HUES6 (cell line): ENCODE measurements around the gene CTXN1.

Experiments
- H3K27ac ChIP-seq: 2 replicates; pipeline ENCODE4 v1.7.0; 2013; ENCODE audit warnings: low read depth, mild to moderate bottlenecking, low read length, inconsistent platforms
- H3K27me3 ChIP-seq: 2 replicates; pipeline ENCODE4 v1.6.1; 2013; ENCODE audit warnings: low read length; ENCODE audit not compliant: control insufficient read depth, insufficient read depth
- H3K36me3 ChIP-seq: 2 replicates; pipeline ENCODE4 v1.6.1; 2013; ENCODE audit warnings: low read length; ENCODE audit not compliant: control insufficient read depth, insufficient read depth
- H3K4me1 ChIP-seq: 2 replicates; pipeline ENCODE4 v1.6.1; 2013; ENCODE audit warnings: low read length; ENCODE audit not compliant: control insufficient read depth, insufficient read depth
- H3K4me3 ChIP-seq: 2 replicates; pipeline ENCODE4 v1.5.1; 2013; ENCODE audit warnings: low read depth, low read length
- H3K9ac ChIP-seq: one replicate; pipeline ENCODE4 v1.6.1; 2013; ENCODE audit warnings: mild to moderate bottlenecking, low read length
- H3K9me3 ChIP-seq: 2 replicates; pipeline ENCODE4 v1.6.1; 2013; ENCODE audit warnings: low read depth, low read length; ENCODE audit not compliant: control insufficient read depth, insufficient read depth

CTXN1 gene

GRCh38 chr19:7917267-7918061 is 8.5 kb downstream of the CTXN1 start:
- H3K27ac ChIP-seq = no peak overlapping the region
- peaks cover 48% of the 10 kb centered on the region for H3K27me3 ChIP-seq
- peak overlapping the region; percentile 12 for H3K9ac ChIP-seq
- H3K36me3 ChIP-seq = peaks cover 8% of the 10 kb centered on the region
- peaks cover 16% of the 10 kb centered on the region; the same call in 1 of the 2 replicates for H3K4me1 ChIP-seq
- H3K4me3 ChIP-seq = peak overlapping the region; percentile 65
- no peaks in the 10 kb centered on the region for H3K9me3 ChIP-seq

DNA sequence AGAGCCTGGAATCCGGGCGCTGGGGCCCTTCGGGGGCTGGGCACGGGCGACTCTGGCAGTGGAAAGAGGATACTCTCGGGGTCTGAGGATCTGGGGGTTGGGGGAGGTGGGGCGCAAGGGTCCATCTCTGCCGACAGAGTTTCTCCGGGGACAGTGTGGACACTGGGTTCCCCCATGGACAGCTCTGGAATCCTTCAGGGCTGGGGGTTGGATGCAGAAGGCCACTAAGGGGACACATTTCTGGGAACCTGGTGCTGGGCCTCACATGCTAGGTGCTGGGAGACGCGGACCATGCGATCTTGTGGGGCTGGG is 9.0 kb downstream of the CTXN1 start:
- no peak overlapping the region for H3K27ac ChIP-seq
- peaks cover 48% of the 10 kb centered on the region for H3K27me3 ChIP-seq
- no peaks in the 10 kb centered on the region for H3K9me3 ChIP-seq
- peak overlapping the region; percentile 65 for H3K4me3 ChIP-seq
- H3K36me3 ChIP-seq = peaks cover 8% of the 10 kb centered on the region
- H3K4me1 ChIP-seq = peaks cover 16% of the 10 kb centered on the region; the same call in 1 of the 2 replicates
- no peak overlapping the region for H3K9ac ChIP-seq

DNA sequence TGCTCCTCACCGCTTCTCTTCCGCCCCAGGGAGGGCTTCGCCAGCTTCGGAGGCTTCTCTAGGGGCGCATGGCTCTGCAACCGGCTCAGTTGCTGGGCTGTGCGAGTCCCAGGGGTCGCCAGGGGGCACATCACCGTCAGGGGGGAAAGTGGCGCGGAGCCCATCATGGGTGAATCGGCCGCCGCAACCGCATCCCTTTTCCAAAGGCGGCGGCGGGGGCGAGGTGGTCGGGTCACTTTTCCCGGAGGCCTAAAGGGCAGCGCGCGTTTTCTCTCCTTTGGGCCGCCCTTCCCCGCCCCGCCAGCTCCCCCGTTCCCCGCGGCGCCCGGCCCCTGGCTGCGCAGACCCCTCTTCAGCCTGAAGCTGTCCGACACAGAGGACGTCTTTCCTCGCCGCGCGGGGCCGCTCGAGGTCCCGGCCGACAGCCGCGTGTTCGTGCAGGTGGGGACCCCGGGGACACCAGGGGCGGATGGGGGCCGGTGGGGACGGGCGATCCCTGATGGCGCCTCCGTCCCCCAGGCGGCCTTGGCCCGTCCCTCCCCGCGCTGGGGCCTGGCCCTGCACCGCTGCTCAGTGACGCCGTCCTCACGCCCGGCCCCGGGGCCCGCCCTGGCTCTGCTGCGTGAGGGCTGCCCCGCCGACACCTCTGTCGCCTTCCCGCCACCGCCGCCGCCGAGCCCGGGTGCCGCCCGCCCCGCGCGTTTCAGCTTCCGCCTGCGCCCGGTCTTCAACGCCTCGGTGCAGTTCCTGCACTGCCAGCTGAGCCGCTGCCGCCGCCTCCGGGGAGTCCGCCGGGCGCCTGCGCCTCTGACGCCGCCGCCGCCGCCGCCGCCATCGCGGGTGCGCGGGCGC is 9.6 kb downstream of the CTXN1 start:
- no peak overlapping the region for H3K9ac ChIP-seq
- no peak overlapping the region for H3K27ac ChIP-seq
- peaks cover 12% of the 10 kb centered on the region for H3K36me3 ChIP-seq
- H3K9me3 ChIP-seq = no peaks in the 10 kb centered on the region
- peak overlapping the region; percentile 65 for H3K4me3 ChIP-seq
- H3K4me1 ChIP-seq = peaks cover 15% of the 10 kb centered on the region; the same call in 1 of the 2 replicates
- peaks cover 48% of the 10 kb centered on the region for H3K27me3 ChIP-seq

- Histone ChIP-seq H3K27ac (no peak overlapping the region), H3K27me3 (peaks cover 48% of the 10 kb centered on the region), H3K36me3 (peaks cover 20% of the 10 kb centered on the region), H3K4me1 (peaks cover 10% of the 10 kb centered on the region; the same call in 1 of the 2 replicates), H3K9ac (no peak overlapping the region), H3K4me3 (peak overlapping the region; percentile 65), H3K9me3 (no peaks in the 10 kb centered on the region)
Measured at GRCh38 chr19:7915250-7916102, 10.5 kb downstream of the CTXN1 start.

GRCh38 chr19:7914598-7915045 is 11.3 kb downstream of the CTXN1 start, which contains the start of gene TGFBR3L:
Gene TGFBR3L, plus strand, starts transcription at chr19:7914830.
- Histone ChIP-seq H3K36me3 (peaks cover 27% of the 10 kb centered on the region), H3K27me3 (peaks cover 48% of the 10 kb centered on the region), H3K9me3 (no peaks in the 10 kb centered on the region), H3K27ac (no peak within 1 kb of the TSS), H3K4me1 (peaks cover 7% of the 10 kb centered on the region; the same call in 1 of the 2 replicates), H3K4me3 (peak within 1 kb of the TSS; percentile 65; the same call in 1 of the 2 replicates), H3K9ac (no peak within 1 kb of the TSS)

DNA sequence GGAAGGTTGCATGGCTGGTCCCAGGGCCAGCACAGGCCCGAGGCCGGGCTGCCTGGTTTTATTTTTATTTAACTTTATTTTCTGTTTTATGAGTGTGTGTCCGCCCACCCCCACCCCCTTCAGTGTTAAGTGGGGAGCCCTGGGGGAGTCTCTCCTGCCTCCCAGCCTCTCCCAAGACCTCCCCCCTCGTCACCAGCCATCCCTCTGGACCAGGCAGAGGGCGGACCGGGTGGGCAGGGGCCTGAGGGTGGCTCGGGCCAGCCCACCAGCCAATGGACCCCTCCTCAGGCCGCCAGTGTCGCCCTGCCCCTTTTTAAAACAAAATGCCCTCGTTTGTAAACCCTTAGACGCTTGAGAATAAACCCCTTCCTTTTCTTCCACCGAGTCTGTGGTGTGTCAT is 11.8 kb downstream of the CTXN1 start:
- Histone ChIP-seq H3K9ac (no peak overlapping the region), H3K36me3 (peaks cover 31% of the 10 kb centered on the region), H3K9me3 (no peaks in the 10 kb centered on the region), H3K4me1 (peaks cover 6% of the 10 kb centered on the region; the same call in 1 of the 2 replicates), H3K27me3 (peaks cover 47% of the 10 kb centered on the region), H3K27ac (no peak overlapping the region), H3K4me3 (no peak overlapping the region)

DNA sequence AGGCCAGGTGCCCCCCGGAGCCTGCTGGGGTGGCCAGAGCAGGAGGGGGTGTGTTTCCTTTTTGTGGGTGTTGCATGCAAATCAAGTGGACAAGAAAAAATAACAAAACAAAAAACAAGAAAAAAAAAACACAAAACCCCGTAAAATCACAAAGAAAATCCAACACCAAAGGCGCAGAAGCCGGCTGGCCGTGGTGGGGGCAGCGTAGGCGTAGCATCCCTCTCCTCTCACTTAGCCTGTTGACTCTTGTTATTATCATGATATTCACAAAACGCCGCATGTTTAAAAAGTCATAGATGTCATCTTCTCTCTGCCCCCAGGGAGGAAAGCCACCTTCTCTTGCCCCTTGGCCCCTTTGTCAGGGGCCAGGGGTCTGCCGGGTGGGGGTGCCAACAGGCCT is 12.3 kb downstream of the CTXN1 start:
- H3K9me3 ChIP-seq = no peaks in the 10 kb centered on the region
- H3K27me3 ChIP-seq = peaks cover 43% of the 10 kb centered on the region

GRCh38 chr19:7912697-7913564 is 13.0 kb downstream of the CTXN1 start:
- no peak overlapping the region for H3K9ac ChIP-seq
- H3K4me1 ChIP-seq = peaks cover 6% of the 10 kb centered on the region; the same call in 1 of the 2 replicates
- peaks cover 35% of the 10 kb centered on the region for H3K27me3 ChIP-seq
- H3K9me3 ChIP-seq = no peaks in the 10 kb centered on the region
- no peak overlapping the region for H3K4me3 ChIP-seq
- H3K27ac ChIP-seq = no peak overlapping the region
- H3K36me3 ChIP-seq = peaks cover 32% of the 10 kb centered on the region

More for the DNA sequence above, 12.3 kb downstream of the CTXN1 start:
- Histone ChIP-seq H3K4me1 (peaks cover 6% of the 10 kb centered on the region; the same call in 1 of the 2 replicates), H3K4me3 (no peak overlapping the region), H3K9ac (no peak overlapping the region), H3K36me3 (peaks cover 32% of the 10 kb centered on the region), H3K27ac (no peak overlapping the region)

DNA sequence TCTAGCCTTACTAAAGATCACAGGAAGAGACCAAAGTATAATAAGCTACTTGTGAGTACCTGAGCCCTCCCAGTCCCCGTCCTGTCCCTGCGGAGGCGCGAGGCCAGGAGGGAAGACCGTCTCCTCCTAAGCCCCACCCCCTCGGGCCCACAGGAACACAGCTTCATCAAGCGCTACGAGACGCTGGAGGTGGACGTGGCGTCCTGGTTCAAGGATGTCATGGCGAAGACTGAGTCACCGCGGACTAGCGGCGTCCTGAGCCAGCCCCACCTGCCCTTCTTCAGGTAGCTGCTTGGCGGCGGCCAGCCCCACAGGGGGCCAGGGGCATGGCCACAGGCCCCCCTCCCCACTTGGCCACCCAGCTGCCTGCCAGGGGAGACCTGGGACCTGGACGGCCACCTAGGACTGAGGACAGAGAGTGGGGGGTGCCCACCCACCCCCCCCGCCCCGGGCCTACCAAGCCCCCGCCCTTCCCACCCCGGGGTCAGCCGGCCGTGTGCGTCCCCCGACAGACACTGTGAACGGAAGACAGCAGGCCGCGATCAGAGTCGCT is 13.7 kb downstream of the CTXN1 start:
- peaks cover 32% of the 10 kb centered on the region for H3K36me3 ChIP-seq
- no peak overlapping the region for H3K27ac ChIP-seq
- no peak overlapping the region for H3K9ac ChIP-seq
- H3K4me1 ChIP-seq = peaks cover 3% of the 10 kb centered on the region; the same call in 1 of the 2 replicates
- H3K27me3 ChIP-seq = peaks cover 28% of the 10 kb centered on the region
- no peak overlapping the region for H3K4me3 ChIP-seq
- no peaks in the 10 kb centered on the region for H3K9me3 ChIP-seq
